PC-3 (cell line): ENCODE measurements around the gene RIPPLY2. TPM values are rescaled to one million over a fixed set of nuclear protein-coding genes. Genes with fewer than 3 reads are reported as not detected.

Experiments
- ATAC-seq: fragments of 200-7000 bp; cut with Tn5 transposase; 2 replicates; pipeline ENCODE4 v1.9.1; 2020; ENCODE audit warnings: mild to moderate bottlenecking, moderate library complexity
- BruUV-seq: library from RNA; stranded (reverse); fragments of 400-500 nt; replicated peaks from 2 replicates; lab custom pipeline; 2021; lab: Mats Ljungman, UMichigan
- CTCF ChIA-PET: fragments of 300-600 bp; sonication (Branson Sonifier 250); formaldehyde crosslinking; loops from one replicate; lab custom pipeline; 2022; ENCODE audit warnings: antibody characterized with exemption; lab: Charles Lee
- POLR2A ChIA-PET: fragments of 300-600 bp; sonication (Branson Sonifier 250); formaldehyde crosslinking; loops from one replicate; lab custom pipeline; 2022; ENCODE audit warnings: antibody characterized with exemption; ENCODE audit not compliant: unreplicated experiment; lab: Charles Lee
- DNase-seq: peaks from one replicate; pipeline ENCODE4 v3.0.0-alpha.2; 2015
- H2AFZ ChIP-seq: fragments of 300-600 bp; sonication (generic); 2 replicates; pipeline ENCODE4 v1.6.0; 2016; ENCODE audit warnings: antibody characterized with exemption, low read length
- H3F3A ChIP-seq: fragments of 300-600 bp; sonication (generic); one replicate; pipeline ENCODE4 v1.6.0; 2017; ENCODE audit warnings: antibody characterized with exemption, low read length, control low read depth, mild to moderate bottlenecking; ENCODE audit not compliant: unreplicated experiment
- H3K27ac ChIP-seq: fragments of 300-600 bp; sonication (generic); 2 replicates; pipeline ENCODE4 v1.5.1; 2016; ENCODE audit warnings: mild to moderate bottlenecking, low read length
- H3K27me3 ChIP-seq: fragments of 300-600 bp; sonication (generic); 2 replicates; pipeline ENCODE4 v1.6.1; 2016; ENCODE audit warnings: low read length, mixed read lengths
- H3K36me3 ChIP-seq: fragments of 300-600 bp; sonication (generic); 2 replicates; pipeline ENCODE4 v1.6.1; 2016; ENCODE audit warnings: low read depth, mixed run types, low read length, mixed read lengths
- H3K4me1 ChIP-seq: fragments of 300-600 bp; sonication (generic); 2 replicates; pipeline ENCODE4 v1.5.1; 2016; ENCODE audit warnings: low read length; ENCODE audit not compliant: insufficient read depth
- H3K4me2 ChIP-seq: fragments of 300-600 bp; sonication (generic); 2 replicates; pipeline ENCODE4 v1.6.0; 2016; ENCODE audit warnings: low read length
- H3K4me3 ChIP-seq: fragments of 300-600 bp; sonication (generic); 2 replicates; pipeline ENCODE4 v1.5.1; 2016; ENCODE audit warnings: mild to moderate bottlenecking, low read length, mixed read lengths
- H3K79me2 ChIP-seq: fragments of 300-600 bp; sonication (generic); 2 replicates; pipeline ENCODE4 v1.6.1; 2017; ENCODE audit warnings: low read length, mixed read lengths
- H3K9ac ChIP-seq: fragments of 300-600 bp; sonication (generic); 2 replicates; pipeline ENCODE4 v1.6.0; 2016; ENCODE audit warnings: mild to moderate bottlenecking, low read length
- H3K9me2 ChIP-seq: fragments of 300-600 bp; sonication (generic); replicated peaks from 2 replicates; pipeline ENCODE4 v1.6.1; 2016; ENCODE audit warnings: mixed run types, low read length, mixed read lengths
- H3K9me3 ChIP-seq: fragments of 300-600 bp; sonication (generic); 2 replicates; pipeline ENCODE4 v1.6.1; 2016; ENCODE audit warnings: low read length, mixed read lengths
- H4K20me1 ChIP-seq: fragments of 300-600 bp; sonication (generic); 2 replicates; pipeline ENCODE4 v1.6.1; 2016; ENCODE audit warnings: low read length, mixed read lengths
- CTCF ChIP-seq: fragments of 300-600 bp; sonication (generic); conservative IDR thresholded peaks from 2 replicates; pipeline ENCODE4 v1.5.1; 2017; ENCODE audit warnings: antibody characterized with exemption, low read depth, mild to moderate bottlenecking, low read length
- EZH2 ChIP-seq: fragments of 300-600 bp; sonication (generic); IDR thresholded peaks from one replicate; pipeline ENCODE4 v1.6.1; 2017; ENCODE audit warnings: antibody characterized with exemption, mild to moderate bottlenecking, low read length; ENCODE audit not compliant: unreplicated experiment
- EZH2phosphoT487 ChIP-seq: fragments of 300-600 bp; sonication (generic); IDR thresholded peaks from 2 replicates; pipeline ENCODE4 v1.6.1; 2018; ENCODE audit warnings: mild to moderate bottlenecking, antibody characterized with exemption, low read length, borderline replicate concordance
- intact Hi-C: fragments of 100-400 bp; cut with micrococcal nuclease; formaldehyde crosslinking; loops from 2 replicates; pipeline ENCODE4 v1.9.0; 2023
- total RNA-seq: library from RNA; depleted of rRNA; stranded (reverse); fragments of >200 nt; gene quantifications from 2 replicates; pipeline ENCODE4 v1.2.3, GENCODE V29; 2014

The RIPPLY2 gene
- total RNA-seq, 1 experiment from 2014 or later, result not detected

- ATAC-seq (peak; percentile 92), DNase-seq (peak; percentile 92)
- H2AFZ ChIP-seq, result peak within 1 kb of the TSS; percentile 94
- H3F3A ChIP-seq, result no peaks in the 10 kb centered on the region
- H3K36me3 ChIP-seq, result no peaks in the 10 kb centered on the region; the same call in 1 of the 2 replicates
- peak within 1 kb of the TSS; percentile 92 for H3K4me2 ChIP-seq
- no TSS peak for BruUV-seq
- peak within 1 kb of the TSS; percentile 87 for H3K4me3 ChIP-seq
- H3K79me2 ChIP-seq, result peaks cover 36% of the 10 kb centered on the region
- peak; percentile 47; the same call in 1 of the 2 replicates for TF ChIP-seq CTCF
- no peak for TF ChIP-seq EZH2
- no peak for TF ChIP-seq EZH2phosphoT487
- no peaks in the 10 kb centered on the region for H4K20me1 ChIP-seq
- intact Hi-C loops, result no loop called here
- H3K4me1 ChIP-seq, result peaks cover 9% of the 10 kb centered on the region
- H3K9me2 ChIP-seq, result no peaks in the 10 kb centered on the region
- CTCF ChIA-PET, result no interaction called here
- no peaks in the 10 kb centered on the region for H3K27me3 ChIP-seq
- no peak within 1 kb of the TSS for H3K27ac ChIP-seq
- peak within 1 kb of the TSS; percentile 73 for H3K9ac ChIP-seq
- no peaks in the 10 kb centered on the region for H3K9me3 ChIP-seq
- POLR2A ChIA-PET, result no interaction called here
These were observed 6.5 kb downstream of the RIPPLY2 start, which contains the start of gene CYB5R4 for GRCh38 chr6:83859410-83860358. Gene CYB5R4 (plus strand): TSS chr6:83859689. CDS start chr6:83859783, 94 bp downstream.

GRCh38 chr6:83860359-83860755 is 7.2 kb downstream of the RIPPLY2 start:
- Histone ChIP-seq H3K4me3 (peak overlapping the region; percentile 87), H3K4me1 (peaks cover 7% of the 10 kb centered on the region; the same call in 1 of the 2 replicates), H3F3A (no peaks in the 10 kb centered on the region), H3K36me3 (peaks cover under 1% of the 10 kb centered on the region; the same call in 1 of the 2 replicates), H3K9me2 (no peaks in the 10 kb centered on the region), H2AFZ (peak overlapping the region; percentile 94), H3K9ac (peak overlapping the region; percentile 73), H3K79me2 (peaks cover 36% of the 10 kb centered on the region), H3K27me3 (no peaks in the 10 kb centered on the region), H4K20me1 (no peaks in the 10 kb centered on the region), H3K9me3 (no peaks in the 10 kb centered on the region), H3K4me2 (peak overlapping the region; percentile 92), H3K27ac (no peak overlapping the region)
- BruUV-seq, result no TSS peak
- CTCF ChIA-PET, result no interaction called here
- DNase-seq, result no peak
- POLR2A ChIA-PET, result no interaction called here
- intact Hi-C loops, result no loop called here
- no peak for ATAC-seq
- no peak for TF ChIP-seq EZH2
- no peak for TF ChIP-seq CTCF
- no peak for TF ChIP-seq EZH2phosphoT487
